PC-9 (cell line): Measurements from ENCODE around the gene BCDIN3D. TPM values are rescaled to one million over a fixed set of nuclear protein-coding genes. Genes with fewer than 3 reads are reported as not detected.

Experiments used
- BruUV-seq: library from RNA; stranded (reverse); fragments of 400-500 nt; replicated peaks from 2 replicates; lab custom pipeline; 2021; lab: Mats Ljungman, UMichigan
- CTCF ChIA-PET: fragments of 300-600 bp; sonication (Branson Sonifier 250); formaldehyde crosslinking; loops from one replicate; lab custom pipeline; 2022; ENCODE audit warnings: antibody characterized with exemption; lab: Charles Lee
- POLR2A ChIA-PET: fragments of 300-600 bp; sonication (Branson Sonifier 250); formaldehyde crosslinking; loops from one replicate; lab custom pipeline; 2022; ENCODE audit warnings: antibody characterized with exemption; ENCODE audit not compliant: unreplicated experiment; lab: Charles Lee
- DNase-seq, 2 experiments: peaks; one replicate each; pipeline versions ENCODE4 v3.0.0 to v3.0.0-alpha.2; 2015 to 2022; ENCODE audit warnings: mixed read lengths in 1 of 2
- H2AFZ ChIP-seq: fragments of 200-600 bp; sonication (generic); 2 replicates; pipeline ENCODE4 v1.8.1; 2017; ENCODE audit warnings: antibody characterized with exemption
- H3F3A ChIP-seq: fragments of 200-600 bp; sonication (generic); 2 replicates; pipeline ENCODE4 v1.8.1; 2017; ENCODE audit warnings: antibody characterized with exemption, mild to moderate bottlenecking, low read depth; ENCODE audit not compliant: insufficient read depth
- H3K27ac ChIP-seq: fragments of 200-600 bp; sonication (generic); 2 replicates; pipeline ENCODE4 v1.6.1; 2016; ENCODE audit warnings: mixed run types
- H3K27me3 ChIP-seq: fragments of 200-600 bp; sonication (generic); 2 replicates; pipeline ENCODE4 v1.6.1; 2016; ENCODE audit warnings: low read depth, mixed run types; ENCODE audit not compliant: insufficient read depth
- H3K36me3 ChIP-seq: fragments of 200-600 bp; sonication (generic); 2 replicates; pipeline ENCODE4 v1.6.1; 2016; ENCODE audit warnings: low read depth, mixed run types
- H3K4me1 ChIP-seq: fragments of 200-600 bp; sonication (generic); replicated peaks from 2 replicates; pipeline ENCODE4 v1.6.1; 2016; ENCODE audit warnings: mixed run types; ENCODE audit not compliant: insufficient read depth
- H3K4me2 ChIP-seq: fragments of 200-600 bp; sonication (generic); 2 replicates; pipeline ENCODE4 v1.6.1; 2017; ENCODE audit warnings: mixed run types
- H3K4me3 ChIP-seq: fragments of 200-600 bp; sonication (generic); 2 replicates; pipeline ENCODE4 v1.6.1; 2016; ENCODE audit warnings: mixed run types
- H3K79me2 ChIP-seq: fragments of 200-600 bp; sonication (generic); 2 replicates; pipeline ENCODE4 v1.6.1; 2017; ENCODE audit warnings: low read depth, mixed run types
- H3K9me2 ChIP-seq: fragments of 200-600 bp; sonication (generic); 2 replicates; pipeline ENCODE4 v1.8.1; 2017; ENCODE audit warnings: mild to moderate bottlenecking; ENCODE audit not compliant: insufficient read depth
- H3K9me3 ChIP-seq: fragments of 200-600 bp; sonication (generic); 2 replicates; pipeline ENCODE4 v1.8.1; 2016; ENCODE audit warnings: low read depth; ENCODE audit not compliant: insufficient read depth
- H4K20me1 ChIP-seq: fragments of 200-600 bp; sonication (generic); 2 replicates; pipeline ENCODE4 v1.8.1; 2017; ENCODE audit not compliant: insufficient read depth
- EZH2 ChIP-seq: fragments of 200-600 bp; sonication (generic); IDR thresholded peaks from 2 replicates; pipeline ENCODE4 v1.8.0; 2017; ENCODE audit warnings: antibody characterized with exemption, low read depth
- intact Hi-C: fragments of 100-400 bp; cut with micrococcal nuclease; formaldehyde crosslinking; loops from one replicate; pipeline ENCODE4 v1.10.0; 2022; ENCODE audit not compliant: unreplicated experiment
- total RNA-seq: library from RNA; stranded (reverse); gene quantifications from 2 replicates; pipeline ENCODE4 v1.2.3, GENCODE V29; 2021
- TF ChIP-seq, protein P1 (sequence below): fragments of 200-600 bp; sonication (generic); conservative IDR thresholded peaks from 2 replicates; pipeline ENCODE4 v1.6.1; 2017; ENCODE audit warnings: mixed run types, antibody characterized with exemption, mild to moderate bottlenecking, moderate library complexity

BCDIN3D gene
- total RNA-seq, 1 experiment from 2014 or later, result 4.7 TPM

GRCh38 chr12:49790741-49791555, 52.0 kb downstream of the BCDIN3D start:
- H3K79me2 ChIP-seq, result no peaks in the 10 kb centered on the region
- H3K27ac ChIP-seq, result no peak overlapping the region
- no peaks in the 10 kb centered on the region for H3K36me3 ChIP-seq
- no peak overlapping the region for H3K4me3 ChIP-seq
- intact Hi-C loops, result no loop called here
- no peaks in the 10 kb centered on the region for H4K20me1 ChIP-seq
- DNase-seq, result no peak
- H3F3A ChIP-seq, result no peaks in the 10 kb centered on the region
- POLR2A ChIA-PET, result no interaction called here
- TF ChIP-seq EZH2, result no peak
- TF ChIP-seq, protein P1, sequence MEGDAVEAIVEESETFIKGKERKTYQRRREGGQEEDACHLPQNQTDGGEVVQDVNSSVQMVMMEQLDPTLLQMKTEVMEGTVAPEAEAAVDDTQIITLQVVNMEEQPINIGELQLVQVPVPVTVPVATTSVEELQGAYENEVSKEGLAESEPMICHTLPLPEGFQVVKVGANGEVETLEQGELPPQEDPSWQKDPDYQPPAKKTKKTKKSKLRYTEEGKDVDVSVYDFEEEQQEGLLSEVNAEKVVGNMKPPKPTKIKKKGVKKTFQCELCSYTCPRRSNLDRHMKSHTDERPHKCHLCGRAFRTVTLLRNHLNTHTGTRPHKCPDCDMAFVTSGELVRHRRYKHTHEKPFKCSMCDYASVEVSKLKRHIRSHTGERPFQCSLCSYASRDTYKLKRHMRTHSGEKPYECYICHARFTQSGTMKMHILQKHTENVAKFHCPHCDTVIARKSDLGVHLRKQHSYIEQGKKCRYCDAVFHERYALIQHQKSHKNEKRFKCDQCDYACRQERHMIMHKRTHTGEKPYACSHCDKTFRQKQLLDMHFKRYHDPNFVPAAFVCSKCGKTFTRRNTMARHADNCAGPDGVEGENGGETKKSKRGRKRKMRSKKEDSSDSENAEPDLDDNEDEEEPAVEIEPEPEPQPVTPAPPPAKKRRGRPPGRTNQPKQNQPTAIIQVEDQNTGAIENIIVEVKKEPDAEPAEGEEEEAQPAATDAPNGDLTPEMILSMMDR, result no peak
- no peaks in the 10 kb centered on the region for H3K9me3 ChIP-seq
- H3K9me2 ChIP-seq, result no peaks in the 10 kb centered on the region
- BruUV-seq, result no TSS peak
- no peak overlapping the region for H3K4me2 ChIP-seq
- H3K27me3 ChIP-seq, result no peaks in the 10 kb centered on the region
- no peak overlapping the region for H2AFZ ChIP-seq
- H3K4me1 ChIP-seq, result no peaks in the 10 kb centered on the region
- CTCF ChIA-PET, result no interaction called here

DNA sequence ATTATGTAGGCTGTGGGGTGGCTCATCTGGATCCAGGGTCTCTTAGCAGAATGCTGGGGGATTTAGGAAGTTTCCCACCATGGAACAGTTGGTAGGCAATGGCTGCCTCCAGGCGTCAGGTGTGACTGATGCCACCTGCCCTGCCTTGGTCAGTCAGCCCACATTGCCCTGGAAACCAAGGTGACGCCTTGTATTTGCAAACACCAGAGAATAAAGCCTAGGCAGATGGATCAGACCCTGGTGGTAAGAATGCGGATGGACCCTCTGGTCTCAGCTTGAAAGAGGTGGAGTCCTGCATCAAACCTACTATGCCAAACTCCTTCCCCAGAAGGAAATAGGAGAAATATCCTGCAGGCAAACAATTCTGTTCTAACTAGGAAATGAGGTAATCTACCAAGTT, 52.9 kb downstream of the BCDIN3D start:
- DNase-seq, result no peak
- intact Hi-C loops, result no loop called here

GRCh38 chr12:49787672-49788071, 55.2 kb downstream of the BCDIN3D start:
- Histone ChIP-seq H3K4me1 (peaks cover 10% of the 10 kb centered on the region; the same call in 1 of the 2 replicates), H3K36me3 (no peaks in the 10 kb centered on the region), H3F3A (no peaks in the 10 kb centered on the region), H3K27ac (no peak overlapping the region), H3K27me3 (no peaks in the 10 kb centered on the region), H3K9me2 (no peaks in the 10 kb centered on the region; the same call in 1 of the 2 replicates), H3K4me2 (no peak overlapping the region), H4K20me1 (no peaks in the 10 kb centered on the region), H3K4me3 (no peak overlapping the region), H2AFZ (no peak overlapping the region), H3K79me2 (no peaks in the 10 kb centered on the region), H3K9me3 (no peaks in the 10 kb centered on the region)
- POLR2A ChIA-PET, result no interaction called here
- CTCF ChIA-PET, result no interaction called here
- no TSS peak for BruUV-seq
- DNase-seq, result no peak
- intact Hi-C loops, result no loop called here
- TF ChIP-seq EZH2, result no peak
- TF ChIP-seq, protein P1, result no peak

More for the DNA sequence above, 52.9 kb downstream of the BCDIN3D start:
- peaks cover 3% of the 10 kb centered on the region; the same call in 1 of the 2 replicates for H3K4me1 ChIP-seq
- no peaks in the 10 kb centered on the region for H3K36me3 ChIP-seq
- TF ChIP-seq, protein P1, result no peak
- TF ChIP-seq EZH2, result no peak
- H3K9me3 ChIP-seq, result no peaks in the 10 kb centered on the region
- H3K27me3 ChIP-seq, result no peaks in the 10 kb centered on the region
- no peaks in the 10 kb centered on the region for H3F3A ChIP-seq
- no peaks in the 10 kb centered on the region; the same call in 1 of the 2 replicates for H3K9me2 ChIP-seq
- no peak overlapping the region for H3K27ac ChIP-seq
- ChIA-PET POLR2A (no interaction called here), CTCF (interaction anchor here (0.6 kb wide), 1 partner anchor 39 kb away, joined by 3 read pairs; no protein-coding TSS in a partner anchor)
- H3K4me2 ChIP-seq, result no peak overlapping the region
- H2AFZ ChIP-seq, result no peak overlapping the region
- no TSS peak for BruUV-seq
- H3K4me3 ChIP-seq, result no peak overlapping the region
- H4K20me1 ChIP-seq, result no peaks in the 10 kb centered on the region
- no peaks in the 10 kb centered on the region for H3K79me2 ChIP-seq

Other genes with a start within 250 kb of the BCDIN3D start
- gene FAM186B, start 237.5 kb downstream of the BCDIN3D start, total RNA-seq, result 1.3 and 1.7 TPM in 2 replicates
- gene PRPF40B, start 219.5 kb downstream of the BCDIN3D start, total RNA-seq, result 27.5 and 28.9 TPM in 2 replicates
- 5.6 and 6.5 TPM in 2 replicates for gene FMNL3, start 135.7 kb downstream of the BCDIN3D start, total RNA-seq
- 685 and 690 TPM in 2 replicates for gene TMBIM6, start 101.5 kb downstream of the BCDIN3D start, total RNA-seq
- gene NCKAP5L, start 14.7 kb downstream of the BCDIN3D start, total RNA-seq, result 20.5 and 20.9 TPM in 2 replicates
- not detected in 2 replicates for gene FAIM2, start 60.8 kb upstream of the BCDIN3D start, total RNA-seq
- gene AQP2, start 107.6 kb upstream of the BCDIN3D start, total RNA-seq, result not detected in 2 replicates
- 0.31 and 0.45 TPM in 2 replicates for gene AQP5, start 118.8 kb upstream of the BCDIN3D start, total RNA-seq
- gene AQP6, start 129.8 kb upstream of the BCDIN3D start, total RNA-seq, result not detected in 2 replicates
- gene RACGAP1, start 182.4 kb upstream of the BCDIN3D start, total RNA-seq, result 108 and 112 TPM in 2 replicates
- 3.5 and 4.5 TPM in 2 replicates for gene ASIC1, start 214.5 kb upstream of the BCDIN3D start, total RNA-seq
- 48.8 and 66.7 TPM in 2 replicates for gene SMARCD1, start 242.2 kb upstream of the BCDIN3D start, total RNA-seq